GM18511 (cell line): ENCODE data around the gene TTC5.
A peak's percentile ranks its signal among the peaks of the same experiment; 100 is the strongest.
"Not testable (repeated sequence)": the region's sequence is repeated elsewhere in the genome, so short reads cannot be mapped to it uniquely, and the experiment has no call there.

Experiments
- ATAC-seq: cut with Tn5 transposase; IDR thresholded peaks from one replicate; pipeline ENCODE4 v1.9.1; 2021; ENCODE audit warnings: mild to moderate bottlenecking, moderate library complexity; ENCODE audit not compliant: unreplicated experiment

TTC5 gene

GRCh38 chr14:20314026-20314425 is 8.3 kb upstream of the TTC5 start:
- no peak for ATAC-seq

GRCh38 chr14:20306079-20306423 is 300 bp upstream of the TTC5 start:
- ATAC-seq = no peak

DNA sequence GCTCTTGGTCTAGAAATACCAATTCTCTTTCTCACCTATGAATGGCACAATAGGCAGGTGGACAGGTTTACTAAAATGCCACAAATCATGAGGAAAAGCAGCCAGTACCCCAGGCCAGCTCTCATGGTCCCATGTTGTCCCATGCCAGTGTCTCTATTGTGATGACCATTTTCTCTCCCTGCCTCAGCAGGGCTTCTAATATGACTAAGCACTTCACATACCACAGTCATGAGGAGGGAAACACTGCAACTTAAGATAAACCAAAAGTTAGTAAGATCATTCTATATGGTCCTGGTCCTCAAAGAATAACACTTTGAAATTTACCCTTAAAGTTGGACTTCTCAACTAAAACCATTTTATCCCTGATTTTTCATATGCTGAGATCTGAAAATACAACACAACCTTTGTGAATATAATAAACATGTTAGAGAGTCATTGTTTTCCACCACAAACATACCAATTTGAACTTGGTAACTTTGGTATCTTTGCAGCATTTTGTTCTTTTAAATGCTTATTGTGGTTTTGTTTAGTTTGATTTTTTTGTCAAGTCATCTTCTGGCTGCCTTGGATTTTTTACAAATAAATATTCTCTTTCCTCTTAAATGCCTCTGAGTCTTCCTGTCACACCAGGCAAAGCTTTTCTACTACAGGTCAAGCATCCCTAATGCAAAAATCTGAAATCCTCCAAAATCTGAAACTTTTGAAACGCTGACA is 3.6 kb downstream of the TTC5 start:
- ATAC-seq = no peak

DNA sequence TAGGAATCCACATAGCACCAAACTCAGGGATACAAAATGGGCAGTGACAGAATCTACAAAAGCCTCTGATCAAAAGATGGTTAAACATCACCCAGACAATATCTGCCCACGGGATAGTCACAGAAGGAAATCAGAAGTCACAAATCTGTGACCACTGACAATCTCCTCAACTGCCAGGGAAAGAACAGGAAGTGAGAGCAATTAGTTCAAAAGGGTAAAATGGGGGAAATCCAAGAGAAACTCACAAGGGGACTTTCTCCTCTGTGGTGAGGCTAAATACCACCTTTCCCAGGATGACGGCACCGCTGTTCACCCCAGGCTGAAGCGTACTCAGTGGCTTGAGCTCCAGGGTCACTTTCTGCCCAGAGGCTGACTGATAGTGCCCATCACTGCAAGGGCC is 10.7 kb downstream of the TTC5 start:
- peak; percentile 93 for ATAC-seq

DNA sequence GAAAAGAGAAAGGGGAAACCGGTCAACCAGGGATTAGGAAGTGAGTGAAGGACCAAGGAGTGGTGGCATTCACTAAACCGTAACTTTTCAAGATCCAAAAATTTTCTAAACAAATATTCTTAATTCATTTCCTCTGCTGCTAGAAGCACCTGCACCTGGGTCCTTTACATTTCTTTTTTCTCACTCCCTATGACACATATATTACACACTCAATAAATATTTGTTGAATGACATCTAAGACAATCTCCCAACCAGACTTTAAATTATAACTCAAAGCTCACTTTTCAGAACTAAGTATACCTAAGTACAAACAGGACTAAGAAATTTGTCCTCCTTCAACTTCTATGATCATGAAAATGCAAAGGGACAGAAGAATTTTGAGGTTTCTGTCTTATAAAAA is 11.1 kb downstream of the TTC5 start:
- no peak for ATAC-seq

DNA sequence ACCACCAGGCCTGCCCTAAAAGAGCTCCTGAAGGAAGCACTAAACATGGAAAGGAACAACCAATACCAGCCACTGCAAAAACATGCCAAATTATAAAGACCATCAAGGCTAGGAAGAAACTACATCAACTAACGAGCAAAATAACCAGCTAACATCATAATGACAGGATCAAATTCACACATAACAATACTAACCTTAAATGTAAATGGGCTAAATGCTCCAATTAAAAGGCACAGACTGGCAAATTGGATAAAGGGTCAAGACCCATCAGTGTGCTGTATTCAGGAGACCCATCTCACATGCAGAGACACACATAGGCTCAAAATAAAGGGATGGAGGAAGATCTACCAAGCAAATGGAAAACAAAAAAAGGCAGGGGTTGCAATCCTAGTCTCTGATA is 23.8 kb downstream of the TTC5 start:
- ATAC-seq = not testable (repeated sequence)

- ATAC-seq = not testable (repeated sequence)
These were observed 25.5 kb downstream of the TTC5 start for GRCh38 chr14:20280265-20280664.

- ATAC-seq = no peak
These were observed 27.3 kb downstream of the TTC5 start for GRCh38 chr14:20278414-20278813.

DNA sequence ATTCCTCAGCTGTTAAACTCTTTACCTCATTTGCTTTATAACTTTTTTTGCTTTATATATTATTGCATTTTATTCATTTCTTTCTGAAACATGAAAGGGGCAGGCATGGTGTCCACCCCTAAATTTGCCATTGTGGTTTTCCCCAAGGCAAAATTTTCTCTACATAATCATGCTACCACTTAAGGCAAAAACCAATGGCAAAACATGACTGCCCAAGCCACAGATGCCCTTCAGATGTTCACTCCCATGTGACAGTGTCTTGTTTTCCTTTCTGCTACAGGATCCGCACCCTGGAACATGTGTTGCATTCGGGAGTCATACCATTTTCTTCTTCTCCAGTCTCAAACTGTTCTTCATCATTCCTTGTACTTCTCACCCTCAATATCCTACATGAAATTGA is 28.3 kb downstream of the TTC5 start:
- ATAC-seq = no peak

DNA sequence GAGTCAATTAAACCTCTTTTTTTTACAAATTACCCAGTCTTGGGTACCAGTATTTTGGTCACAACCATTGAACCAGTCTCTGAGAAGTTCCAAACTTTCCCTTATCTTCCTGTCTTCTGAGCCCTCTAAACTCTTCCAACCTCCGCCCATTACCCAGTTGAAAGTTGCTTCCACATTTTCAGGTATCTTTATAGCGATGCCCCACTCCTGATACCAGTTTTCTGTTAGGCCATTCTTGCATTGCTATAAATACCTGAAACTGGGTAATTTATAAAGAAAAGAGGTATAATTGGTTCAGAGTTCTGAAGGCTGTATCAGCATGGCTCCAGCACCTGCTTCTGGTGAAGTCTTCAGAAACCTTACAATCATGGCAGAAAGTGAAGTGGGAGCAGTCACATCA is 31.7 kb downstream of the TTC5 start:
- ATAC-seq = no peak

GRCh38 chr14:20264361-20264760 is 41.4 kb downstream of the TTC5 start:
- ATAC-seq = not testable (repeated sequence)

DNA sequence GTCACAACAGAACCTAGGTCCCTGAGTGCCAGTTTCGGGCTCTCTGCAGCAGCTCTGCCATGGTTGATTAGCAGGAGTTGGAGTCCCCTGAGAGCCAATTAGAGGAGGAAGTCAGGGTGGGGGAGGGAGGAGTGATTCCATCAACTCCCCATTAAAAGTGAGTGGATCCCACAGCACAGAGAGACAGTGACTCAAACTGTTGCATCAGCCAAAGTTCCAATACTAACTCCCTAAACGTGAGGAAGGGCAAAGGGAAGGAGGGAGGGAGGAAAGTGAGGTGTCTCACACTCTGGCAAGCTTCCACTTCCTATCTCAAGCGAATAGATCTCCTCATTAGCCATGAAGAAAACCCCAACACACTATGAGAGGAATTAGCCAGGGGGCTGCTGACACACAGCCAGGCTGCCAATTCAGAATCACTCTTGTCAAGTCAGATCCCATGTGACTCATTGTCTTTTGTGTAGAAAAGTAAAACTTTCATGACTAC is 43.1 kb downstream of the TTC5 start:
- ATAC-seq = peak; percentile 62

GRCh38 chr14:20247646-20248246 is 58.0 kb downstream of the TTC5 start:
- no peak for ATAC-seq
